Trophoblast cell (in vitro differentiated cells and primary cell): ENCODE results near the gene SLC66A3.
A peak's percentile ranks its signal among the peaks of the same experiment; 100 is the strongest.
"Not testable (repeated sequence)": the region's sequence is repeated elsewhere in the genome, so short reads cannot be mapped to it uniquely, and the experiment has no call there.

ENCODE experiments used
- DNase-seq, 2 donors: peaks; one replicate each; pipeline ENCODE4 v3.0.0-alpha.2; 2016
- H2AFZ ChIP-seq: 2 replicates; pipeline ENCODE4 v1.6.1; 2013; ENCODE audit warnings: low read length, moderate library complexity, mild to moderate bottlenecking; ENCODE audit not compliant: insufficient read depth, poor library complexity
- H2AK5ac ChIP-seq: 2 replicates; pipeline ENCODE4 v1.6.1; 2013; ENCODE audit warnings: mild to moderate bottlenecking, low read length
- H2BK120ac ChIP-seq: 2 replicates; pipeline ENCODE4 v1.6.1; 2013; ENCODE audit warnings: low read length, mild to moderate bottlenecking, moderate library complexity; ENCODE audit not compliant: insufficient read depth, poor library complexity
- H2BK12ac ChIP-seq: 2 replicates; pipeline ENCODE4 v1.6.1; 2013; ENCODE audit warnings: mild to moderate bottlenecking, low read length, moderate library complexity
- H2BK5ac ChIP-seq: 2 replicates; pipeline ENCODE4 v1.6.1; 2013; ENCODE audit warnings: low read length, low read depth, moderate library complexity, mild to moderate bottlenecking; ENCODE audit not compliant: poor library complexity
- H3K14ac ChIP-seq: 2 replicates; pipeline ENCODE4 v1.6.1; 2013; ENCODE audit warnings: mild to moderate bottlenecking, low read length
- H3K18ac ChIP-seq: 2 replicates; pipeline ENCODE4 v1.6.1; 2013; ENCODE audit warnings: mild to moderate bottlenecking, low read length
- H3K23ac ChIP-seq: 2 replicates; pipeline ENCODE4 v1.6.1; 2013; ENCODE audit warnings: low read length
- H3K27ac ChIP-seq: 2 replicates; pipeline ENCODE4 v1.5.1; 2013; ENCODE audit warnings: low read depth, mild to moderate bottlenecking, inconsistent platforms, low read length, moderate library complexity
- H3K27me3 ChIP-seq: 2 replicates; pipeline ENCODE4 v1.6.1; 2013; ENCODE audit warnings: inconsistent platforms, mild to moderate bottlenecking, low read length, moderate library complexity; ENCODE audit not compliant: insufficient read depth
- H3K36me3 ChIP-seq, 2 experiments: 1 replicate in 1 of 2; 2 replicates in 1 of 2; pipeline ENCODE4 v1.6.1; 2013; ENCODE audit warnings: low read length in 2 of 2, mild to moderate bottlenecking in 2 of 2, moderate library complexity in 1 of 2; ENCODE audit not compliant: insufficient read depth in 2 of 2, control insufficient read depth in 1 of 2
- H3K4ac ChIP-seq: 2 replicates; pipeline ENCODE4 v1.6.1; 2013; ENCODE audit warnings: low read depth, mild to moderate bottlenecking, low read length, moderate library complexity
- H3K4me1 ChIP-seq, 2 experiments: 1 replicate in 1 of 2; 2 replicates in 1 of 2; pipeline ENCODE4 v1.6.1; 2013; ENCODE audit warnings: low read length in 2 of 2, mild to moderate bottlenecking in 2 of 2, moderate library complexity in 1 of 2; ENCODE audit not compliant: insufficient read depth in 2 of 2, control insufficient read depth in 1 of 2
- H3K4me2 ChIP-seq: 2 replicates; pipeline ENCODE4 v1.6.1; 2013; ENCODE audit warnings: inconsistent platforms, mild to moderate bottlenecking, low read length, moderate library complexity
- H3K4me3 ChIP-seq: 2 replicates; pipeline ENCODE4 v1.5.1; 2013; ENCODE audit warnings: mild to moderate bottlenecking, low read depth, low read length, inconsistent platforms
- H3K79me1 ChIP-seq: one replicate; pipeline ENCODE4 v1.6.1; 2013; ENCODE audit warnings: low read length
- H3K79me2 ChIP-seq: 2 replicates; pipeline ENCODE4 v1.6.1; 2013; ENCODE audit warnings: low read length, mild to moderate bottlenecking; ENCODE audit not compliant: control insufficient read depth, insufficient read depth, poor library complexity
- H3K9ac ChIP-seq: 2 replicates; pipeline ENCODE4 v1.6.1; 2013; ENCODE audit warnings: mild to moderate bottlenecking, low read length
- H3K9me3 ChIP-seq: 2 replicates; pipeline ENCODE4 v1.6.1; 2013; ENCODE audit warnings: low read depth, mild to moderate bottlenecking, control low read depth, inconsistent platforms, low read length; ENCODE audit not compliant: insufficient read depth
- H4K12ac ChIP-seq: 2 replicates; pipeline ENCODE4 v1.6.1; 2013; ENCODE audit warnings: low read depth, mild to moderate bottlenecking, low read length, moderate library complexity
- H4K8ac ChIP-seq: 2 replicates; pipeline ENCODE4 v1.6.1; 2013; ENCODE audit warnings: low read depth, mild to moderate bottlenecking, low read length, moderate library complexity
- H4K91ac ChIP-seq: one replicate; pipeline ENCODE4 v1.6.1; 2013; ENCODE audit warnings: low read depth, mild to moderate bottlenecking, low read length, moderate library complexity
- WGBS: extraction: QIAGEN DNeasy Blood & Tissue Kit; methylation state at CpG from one replicate; pipeline ENCODE4 v1.1.7; 2013; ENCODE audit warnings: missing lambda C conversion rate; ENCODE audit not compliant: insufficient read length, insufficient coverage; ENCODE audit errors: extremely low coverage; 5-methylcytosine and 5-hydroxymethylcytosine counted together

The SLC66A3 gene

DNA sequence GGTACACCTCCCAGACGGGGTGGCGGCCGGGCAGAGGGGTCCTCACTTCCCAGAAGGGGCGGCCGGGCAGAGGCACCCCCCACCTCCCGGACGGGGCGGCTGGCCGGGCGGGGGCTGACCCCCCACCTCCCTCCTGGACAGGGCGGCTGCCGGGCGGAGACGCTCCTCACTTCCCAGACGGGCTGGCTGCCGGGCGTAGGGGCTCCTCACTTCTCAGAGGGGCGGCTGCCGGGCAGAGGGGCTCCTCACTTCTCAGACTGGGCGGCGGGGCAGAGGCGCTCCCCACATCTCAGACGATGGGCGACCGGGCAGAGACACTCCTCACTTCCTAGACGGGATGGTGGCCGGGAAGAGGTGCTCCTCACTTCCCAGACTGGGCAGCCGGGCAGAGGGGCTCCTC is 9.8 kb downstream of the SLC66A3 start:
- not testable (repeated sequence) for DNase-seq, H2AFZ ChIP-seq, H3K4me1 ChIP-seq, H2BK12ac ChIP-seq, H3K9ac ChIP-seq, H4K12ac ChIP-seq, H3K9me3 ChIP-seq, H3K18ac ChIP-seq, H2AK5ac ChIP-seq, H3K36me3 ChIP-seq, H3K79me2 ChIP-seq, H4K8ac ChIP-seq, H2BK120ac ChIP-seq, H3K23ac ChIP-seq, H4K91ac ChIP-seq, H3K4ac ChIP-seq, H3K79me1 ChIP-seq, H3K27me3 ChIP-seq, H2BK5ac ChIP-seq, H3K14ac ChIP-seq, H3K4me3 ChIP-seq, H3K27ac ChIP-seq, H3K4me2 ChIP-seq
- WGBS = no CpG with 5 or more reads among the region's 28 CpGs

DNA sequence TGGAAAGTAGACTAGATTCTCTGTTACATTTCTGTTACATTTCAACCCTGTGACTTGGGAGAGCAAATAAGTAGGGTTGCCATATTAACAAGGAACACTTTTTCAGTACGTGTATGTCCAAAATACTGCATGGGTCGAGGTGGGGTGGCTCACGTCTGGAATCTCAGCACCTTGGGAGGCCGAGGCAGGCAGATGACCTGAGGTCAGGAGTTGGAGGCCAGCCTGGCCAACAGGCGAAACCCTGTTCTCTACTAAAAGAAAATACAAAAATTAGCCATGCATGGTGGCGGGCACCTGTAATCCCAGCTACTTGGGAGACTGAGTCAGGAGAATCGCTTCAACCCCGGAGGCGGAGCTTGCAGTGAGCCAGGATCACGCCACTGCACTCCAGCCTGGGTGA is 11.2 kb downstream of the SLC66A3 start:
- H2AK5ac ChIP-seq = no peak overlapping the region
- no peaks in the 10 kb centered on the region for H3K79me2 ChIP-seq
- no peak overlapping the region for H4K8ac ChIP-seq
- no peak overlapping the region for H2BK12ac ChIP-seq
- H4K91ac ChIP-seq = no peak overlapping the region
- H3K4me2 ChIP-seq = no peak overlapping the region
- no CpG with 5 or more reads among the region's 10 CpGs for WGBS
- H3K18ac ChIP-seq = no peak overlapping the region
- H2BK5ac ChIP-seq = no peak overlapping the region
- H3K23ac ChIP-seq = no peak overlapping the region
- H3K27me3 ChIP-seq = no peaks in the 10 kb centered on the region
- H3K9me3 ChIP-seq = no peaks in the 10 kb centered on the region
- no peak overlapping the region for H4K12ac ChIP-seq
- H3K9ac ChIP-seq = no peak overlapping the region
- H3K14ac ChIP-seq = no peak overlapping the region
- H3K4me1 ChIP-seq = peaks cover 4% of the 10 kb centered on the region in 2 experiments
- H3K4ac ChIP-seq = no peak overlapping the region
- H3K36me3 ChIP-seq = no peaks in the 10 kb centered on the region
- no peak overlapping the region for H3K4me3 ChIP-seq
- H3K79me1 ChIP-seq = peaks cover 2% of the 10 kb centered on the region
- no peak overlapping the region for H3K27ac ChIP-seq
- H2BK120ac ChIP-seq = no peak overlapping the region
- H2AFZ ChIP-seq = no peak overlapping the region
- no peak for DNase-seq

DNA sequence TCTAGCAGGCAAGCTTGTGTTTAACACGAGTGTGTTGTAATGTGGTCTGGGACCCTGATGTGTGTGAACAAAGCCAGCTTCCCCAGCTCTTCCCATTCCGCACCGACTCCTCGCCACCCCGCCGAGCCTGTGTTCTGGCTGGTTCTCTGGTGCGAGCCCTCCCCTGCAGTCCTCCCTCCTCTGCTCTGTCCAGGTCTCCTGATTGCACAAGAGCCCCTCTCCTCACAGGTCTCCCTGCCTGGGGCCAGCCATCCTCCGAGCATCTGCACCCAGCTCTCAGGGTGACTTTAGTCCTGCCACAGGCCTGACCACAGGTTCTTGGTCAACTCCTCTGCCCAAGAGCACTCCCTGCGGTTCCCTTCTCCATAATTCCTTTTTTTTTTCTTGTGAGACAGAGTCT is 13.2 kb downstream of the SLC66A3 start:
- WGBS = no CpG with 5 or more reads among the region's 9 CpGs
- H3K27ac ChIP-seq = no peak overlapping the region
- H3K18ac ChIP-seq = no peak overlapping the region
- no peak overlapping the region for H2BK12ac ChIP-seq
- H3K4me1 ChIP-seq = peaks cover 4% of the 10 kb centered on the region in 2 experiments
- H3K14ac ChIP-seq = no peak overlapping the region
- H2AFZ ChIP-seq = no peak overlapping the region
- no peaks in the 10 kb centered on the region for H3K79me2 ChIP-seq
- H2BK120ac ChIP-seq = peak overlapping the region; percentile 17
- H4K12ac ChIP-seq = no peak overlapping the region
- H3K4me2 ChIP-seq = no peak overlapping the region
- no peak overlapping the region for H2BK5ac ChIP-seq
- no peak overlapping the region for H4K8ac ChIP-seq
- no peak overlapping the region for H2AK5ac ChIP-seq
- H4K91ac ChIP-seq = no peak overlapping the region
- no peaks in the 10 kb centered on the region for H3K27me3 ChIP-seq
- H3K36me3 ChIP-seq = no peaks in the 10 kb centered on the region
- no peak for DNase-seq
- no peak overlapping the region for H3K4me3 ChIP-seq
- no peaks in the 10 kb centered on the region for H3K9me3 ChIP-seq
- H3K79me1 ChIP-seq = peaks cover 2% of the 10 kb centered on the region
- no peak overlapping the region for H3K23ac ChIP-seq
- no peak overlapping the region for H3K4ac ChIP-seq
- H3K9ac ChIP-seq = no peak overlapping the region

DNA sequence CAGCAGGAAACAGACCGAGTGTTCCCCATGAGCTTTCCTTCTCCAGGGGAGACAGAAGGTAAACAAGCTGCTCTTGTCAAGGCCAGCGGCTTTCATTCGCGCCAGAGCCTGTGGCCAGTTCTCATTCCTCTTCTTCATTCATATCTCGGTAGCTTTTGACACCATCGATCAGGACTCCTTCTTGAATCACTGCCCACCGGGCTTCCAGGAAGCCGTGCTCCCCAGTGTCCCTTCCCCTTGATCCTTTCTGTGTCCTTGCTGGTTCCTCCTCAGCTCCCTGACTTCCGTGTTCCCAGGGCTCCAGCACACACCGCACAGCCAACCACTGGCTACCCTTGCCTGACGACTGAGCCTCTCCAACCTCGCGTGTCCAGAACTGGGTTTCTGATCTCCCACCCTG is 14.1 kb downstream of the SLC66A3 start:
- Histone ChIP-seq H3K27me3 (no peaks in the 10 kb centered on the region), H2AK5ac (no peak overlapping the region), H3K79me2 (no peaks in the 10 kb centered on the region), H3K27ac (no peak overlapping the region), H2BK12ac (no peak overlapping the region), H3K4ac (no peak overlapping the region), H3K23ac (no peak overlapping the region), H3K18ac (no peak overlapping the region), H3K14ac (no peak overlapping the region), H4K12ac (no peak overlapping the region), H3K4me1 (peaks cover 4% of the 10 kb centered on the region in 2 experiments), H3K4me2 (no peak overlapping the region), H3K9me3 (no peaks in the 10 kb centered on the region), H3K4me3 (no peak overlapping the region), H4K91ac (no peak overlapping the region), H2BK5ac (no peak overlapping the region), H3K36me3 (peaks cover 0 to 2% of the 10 kb centered on the region in 2 experiments), H3K79me1 (peaks cover 2% of the 10 kb centered on the region), H3K9ac (no peak overlapping the region), H2BK120ac (no peak overlapping the region), H4K8ac (no peak overlapping the region), H2AFZ (no peak overlapping the region)
- WGBS = no CpG with 5 or more reads among the region's 13 CpGs
- DNase-seq = peak; percentile 8 to 31
